WTC11 (cell line): ENCODE data around the gene ABCG4. TPM values are rescaled to one million over a fixed set of nuclear protein-coding genes. Genes with fewer than 3 reads are reported as not detected.

Source experiments
- ATAC-seq: fragments of 200-7000 bp; cut with Tn5 transposase; 2 replicates; pipeline ENCODE4 v1.10.0; 2021; ENCODE audit warnings: mild to moderate bottlenecking, moderate library complexity
- CTCF ChIA-PET: fragments of 300-600 bp; sonication (Branson Sonifier 250); formaldehyde crosslinking; loops from one replicate; lab custom pipeline; 2021; ENCODE audit warnings: antibody characterized with exemption; lab: Charles Lee
- POLR2A ChIA-PET: fragments of 350-600 bp; sonication (Branson Sonifier 250); formaldehyde crosslinking; loops from one replicate; lab custom pipeline; 2021; ENCODE audit warnings: antibody characterized with exemption; lab: Charles Lee
- DNase-seq: peaks from one replicate; pipeline ENCODE4 v3.0.0; 2021; ENCODE audit warnings: low spot score
- H3K27ac Mint-ChIP-seq: 2 replicates; pipeline ENCODE4 v1.8.0; 2021; ENCODE audit warnings: mixed read lengths
- H3K27me3 Mint-ChIP-seq: 2 replicates; pipeline ENCODE4 v1.8.0; 2021; ENCODE audit warnings: low read depth, mild to moderate bottlenecking, moderate library complexity, mixed read lengths
- H3K36me3 Mint-ChIP-seq: 2 replicates; pipeline ENCODE4 v1.8.0; 2021; ENCODE audit warnings: mixed read lengths
- H3K4me1 Mint-ChIP-seq: 2 replicates; pipeline ENCODE4 v1.8.0; 2022; ENCODE audit warnings: mixed read lengths
- H3K4me3 Mint-ChIP-seq: 2 replicates; pipeline ENCODE4 v1.8.0; 2021; ENCODE audit warnings: mild to moderate bottlenecking, moderate library complexity, mixed read lengths
- H3K9me3 Mint-ChIP-seq: 2 replicates; pipeline ENCODE4 v1.8.0; 2021; ENCODE audit warnings: mixed read lengths
- AR ChIP-seq: fragments of 250-450 bp; sonication (Bioruptor Pico); IDR thresholded peaks from 2 replicates; pipeline ENCODE4 v1.9.0; 2021; ENCODE audit warnings: mild to moderate bottlenecking
- CBFB ChIP-seq: sonication (generic); formaldehyde crosslinking; IDR thresholded peaks from 2 replicates; pipeline ENCODE4 v1.8.1; 2022; ENCODE audit warnings: mild to moderate bottlenecking, low read depth, missing genetic modification reagents
- CREB1 ChIP-seq: sonication (generic); formaldehyde crosslinking; IDR thresholded peaks from 2 replicates; pipeline ENCODE4 v1.8.0; 2023; ENCODE audit warnings: mild to moderate bottlenecking, missing genetic modification reagents
- FOXJ3 ChIP-seq: sonication (generic); formaldehyde crosslinking; IDR thresholded peaks from 2 replicates; pipeline ENCODE4 v1.9.0; 2021; ENCODE audit warnings: missing genetic modification reagents, mild to moderate bottlenecking, borderline replicate concordance
- GTF2I ChIP-seq: fragments of 250-450 bp; sonication (Bioruptor Pico); conservative IDR thresholded peaks from 2 replicates; pipeline ENCODE4 v1.4.0; 2021; ENCODE audit warnings: mild to moderate bottlenecking
- KAT7 ChIP-seq: sonication (generic); formaldehyde crosslinking; IDR thresholded peaks from 2 replicates; pipeline ENCODE4 v1.8.1; 2023; ENCODE audit warnings: missing genetic modification reagents, mild to moderate bottlenecking, borderline replicate concordance
- MXD4 ChIP-seq: fragments of 250-450 bp; sonication (Bioruptor Pico); IDR thresholded peaks from 2 replicates; pipeline ENCODE4 v1.8.0; 2021; ENCODE audit warnings: mild to moderate bottlenecking, moderate library complexity, borderline replicate concordance
- MYBL2 ChIP-seq: sonication (generic); formaldehyde crosslinking; IDR thresholded peaks from 2 replicates; pipeline ENCODE4 v1.8.1; 2023; ENCODE audit warnings: mild to moderate bottlenecking, moderate library complexity, missing genetic modification reagents
- NFE2L1 ChIP-seq: sonication (generic); formaldehyde crosslinking; IDR thresholded peaks from 2 replicates; pipeline ENCODE4 v1.8.1; 2023; ENCODE audit warnings: missing genetic modification reagents
- NR1H2 ChIP-seq: sonication (generic); formaldehyde crosslinking; IDR thresholded peaks from 2 replicates; pipeline ENCODE4 v1.9.0; 2021; ENCODE audit warnings: mild to moderate bottlenecking, moderate library complexity, missing genetic modification reagents
- NR3C1 ChIP-seq: sonication (generic); formaldehyde crosslinking; conservative IDR thresholded peaks from 2 replicates; pipeline ENCODE4 v1.8.1; 2023; ENCODE audit warnings: low read depth, mild to moderate bottlenecking, missing genetic modification reagents
- PRRX2 ChIP-seq: fragments of 250-450 bp; sonication (Bioruptor Pico); IDR thresholded peaks from 2 replicates; pipeline ENCODE4 v1.8.0; 2021; ENCODE audit warnings: mild to moderate bottlenecking
- SMAD3 ChIP-seq: sonication (generic); formaldehyde crosslinking; IDR thresholded peaks from 2 replicates; pipeline ENCODE4 v1.8.0; 2022; ENCODE audit warnings: missing genetic modification reagents, mild to moderate bottlenecking, borderline replicate concordance
- SMAD4 ChIP-seq: sonication (generic); formaldehyde crosslinking; IDR thresholded peaks from 2 replicates; pipeline ENCODE4 v1.8.0; 2022; ENCODE audit warnings: mild to moderate bottlenecking, missing genetic modification reagents
- SOX15 ChIP-seq: fragments of 250-450 bp; sonication (Bioruptor Pico); IDR thresholded peaks from 2 replicates; pipeline ENCODE4 v1.9.0; 2021; ENCODE audit warnings: mild to moderate bottlenecking
- SP1 ChIP-seq: sonication (generic); formaldehyde crosslinking; conservative IDR thresholded peaks from 2 replicates; pipeline ENCODE4 v1.8.1; 2022; ENCODE audit warnings: missing genetic modification reagents
- TEAD1 ChIP-seq: sonication (generic); formaldehyde crosslinking; IDR thresholded peaks from 2 replicates; pipeline ENCODE4 v1.8.0; 2022; ENCODE audit warnings: mild to moderate bottlenecking, missing genetic modification reagents
- TEAD4 ChIP-seq: sonication (generic); formaldehyde crosslinking; IDR thresholded peaks from 2 replicates; pipeline ENCODE4 v1.8.0; 2022; ENCODE audit warnings: mild to moderate bottlenecking, missing genetic modification reagents
- ZBTB21 ChIP-seq: sonication (generic); formaldehyde crosslinking; IDR thresholded peaks from 2 replicates; pipeline ENCODE4 v1.8.1; 2023; ENCODE audit warnings: mild to moderate bottlenecking, missing genetic modification reagents, borderline replicate concordance
- ZMAT4 ChIP-seq: fragments of 250-450 bp; sonication (Bioruptor Pico); IDR thresholded peaks from 2 replicates; pipeline ENCODE4 v1.9.0; 2021; ENCODE audit warnings: mild to moderate bottlenecking
- ZNF121 ChIP-seq: sonication (generic); formaldehyde crosslinking; IDR thresholded peaks from 2 replicates; pipeline ENCODE4 v1.8.0; 2023; ENCODE audit warnings: missing genetic modification reagents
- ZNF671 ChIP-seq: fragments of 250-450 bp; sonication (Bioruptor Pico); IDR thresholded peaks from 2 replicates; pipeline ENCODE4 v1.8.0; 2021; ENCODE audit warnings: mild to moderate bottlenecking
- total RNA-seq: library from RNA; stranded (reverse); gene quantifications from 3 replicates; pipeline ENCODE4 v1.2.3, GENCODE V29; 2021
- TF ChIP-seq, protein P1 (sequence below): sonication (generic); formaldehyde crosslinking; IDR thresholded peaks from 2 replicates; pipeline ENCODE4 v1.8.1; 2022; ENCODE audit warnings: low read depth, mild to moderate bottlenecking, moderate library complexity, missing genetic modification reagents, borderline replicate concordance
- TF ChIP-seq, protein P2 (sequence below): sonication (generic); formaldehyde crosslinking; IDR thresholded peaks from 2 replicates; pipeline ENCODE4 v1.8.1; 2022; ENCODE audit warnings: low read depth, missing genetic modification reagents, borderline replicate concordance
- TF ChIP-seq, protein P3 (sequence below): sonication (generic); formaldehyde crosslinking; IDR thresholded peaks from 2 replicates; pipeline ENCODE4 v1.8.1; 2023; ENCODE audit warnings: mild to moderate bottlenecking, missing genetic modification reagents, moderate library complexity

Gene ABCG4
- total RNA-seq, 1 experiment from 2014 or later: 4.4 TPM

- TF ChIP-seq AR (CRISPR knock-in tag): no peak
- TF ChIP-seq, all 79 proteins: peak for 3
Measured at GRCh38 chr11:119100994-119101758, 47.7 kb upstream of the ABCG4 start (continued).

- H3K36me3 Mint-ChIP-seq: peaks cover 22% of the 10 kb centered on the region
- peaks cover 33% of the 10 kb centered on the region for H3K4me1 Mint-ChIP-seq
- no peaks in the 10 kb centered on the region; the same call in 1 of the 2 replicates for H3K27me3 Mint-ChIP-seq
- H3K4me3 Mint-ChIP-seq: peak within 1 kb of the TSS; percentile 92
- peak; percentile 88 for DNase-seq
- H3K9me3 Mint-ChIP-seq: no peaks in the 10 kb centered on the region
- peak; percentile 83 for ATAC-seq
- CTCF ChIA-PET: interaction anchor here (0.8 to 1.9 kb wide), 21 partner anchors 8 to 467 kb away, joined by 3 to 15 read pairs (median 5); partner anchors contain the start of genes ABCG4, CBL, HINFP and HMBS
- POLR2A ChIA-PET: interaction anchor here (0.6 to 1.9 kb wide), 14 partner anchors 8 to 467 kb away, joined by 3 to 19 read pairs (median 3); partner anchors contain the start of genes HINFP, HMBS, HYOU1 and RPS25
- peak within 1 kb of the TSS; percentile 100 for H3K27ac Mint-ChIP-seq
- TF ChIP-seq, protein P1, sequence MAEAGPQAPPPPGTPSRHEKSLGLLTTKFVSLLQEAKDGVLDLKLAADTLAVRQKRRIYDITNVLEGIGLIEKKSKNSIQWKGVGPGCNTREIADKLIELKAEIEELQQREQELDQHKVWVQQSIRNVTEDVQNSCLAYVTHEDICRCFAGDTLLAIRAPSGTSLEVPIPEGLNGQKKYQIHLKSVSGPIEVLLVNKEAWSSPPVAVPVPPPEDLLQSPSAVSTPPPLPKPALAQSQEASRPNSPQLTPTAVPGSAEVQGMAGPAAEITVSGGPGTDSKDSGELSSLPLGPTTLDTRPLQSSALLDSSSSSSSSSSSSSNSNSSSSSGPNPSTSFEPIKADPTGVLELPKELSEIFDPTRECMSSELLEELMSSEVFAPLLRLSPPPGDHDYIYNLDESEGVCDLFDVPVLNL (CRISPR knock-in tag): no peak
- TF ChIP-seq, protein P2, sequence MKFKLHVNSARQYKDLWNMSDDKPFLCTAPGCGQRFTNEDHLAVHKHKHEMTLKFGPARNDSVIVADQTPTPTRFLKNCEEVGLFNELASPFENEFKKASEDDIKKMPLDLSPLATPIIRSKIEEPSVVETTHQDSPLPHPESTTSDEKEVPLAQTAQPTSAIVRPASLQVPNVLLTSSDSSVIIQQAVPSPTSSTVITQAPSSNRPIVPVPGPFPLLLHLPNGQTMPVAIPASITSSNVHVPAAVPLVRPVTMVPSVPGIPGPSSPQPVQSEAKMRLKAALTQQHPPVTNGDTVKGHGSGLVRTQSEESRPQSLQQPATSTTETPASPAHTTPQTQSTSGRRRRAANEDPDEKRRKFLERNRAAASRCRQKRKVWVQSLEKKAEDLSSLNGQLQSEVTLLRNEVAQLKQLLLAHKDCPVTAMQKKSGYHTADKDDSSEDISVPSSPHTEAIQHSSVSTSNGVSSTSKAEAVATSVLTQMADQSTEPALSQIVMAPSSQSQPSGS (CRISPR knock-in tag): no peak
- TF ChIP-seq MYBL2 (CRISPR knock-in tag) (0 out of 2 replicates have a peak, but pooled peaks have one; percentile 44), ZNF121 (CRISPR knock-in tag) (no peak), TEAD4 (0 out of 2 replicates have a peak, but pooled peaks have one; percentile 28), SP1 (CRISPR knock-in tag) (peak; percentile 24; the same call in 1 of the 2 replicates), GTF2I (no peak), MXD4 (CRISPR knock-in tag) (no peak), PRRX2 (CRISPR knock-in tag) (no peak), NFE2L1 (CRISPR knock-in tag) (no peak), SMAD4 (no peak), CREB1 (CRISPR knock-in tag) (no peak), NR3C1 (CRISPR knock-in tag) (no peak), ZNF671 (CRISPR knock-in tag) (no peak), SMAD3 (CRISPR knock-in tag) (no peak), SOX15 (CRISPR knock-in tag) (no peak), ZBTB21 (CRISPR knock-in tag) (no peak), TEAD1 (CRISPR knock-in tag) (peak; percentile 79), CBFB (CRISPR knock-in tag) (no peak), FOXJ3 (CRISPR knock-in tag) (no peak), NR1H2 (CRISPR knock-in tag) (no peak), KAT7 (CRISPR knock-in tag) (0 out of 2 replicates have a peak, but pooled peaks have one; percentile 47), ZMAT4 (CRISPR knock-in tag) (no peak)
- TF ChIP-seq, protein P3, sequence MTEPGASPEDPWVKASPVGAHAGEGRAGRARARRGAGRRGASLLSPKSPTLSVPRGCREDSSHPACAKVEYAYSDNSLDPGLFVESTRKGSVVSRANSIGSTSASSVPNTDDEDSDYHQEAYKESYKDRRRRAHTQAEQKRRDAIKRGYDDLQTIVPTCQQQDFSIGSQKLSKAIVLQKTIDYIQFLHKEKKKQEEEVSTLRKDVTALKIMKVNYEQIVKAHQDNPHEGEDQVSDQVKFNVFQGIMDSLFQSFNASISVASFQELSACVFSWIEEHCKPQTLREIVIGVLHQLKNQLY (CRISPR knock-in tag): no peak
Measured at GRCh38 chr11:119101759-119102423, 47.0 kb upstream of the ABCG4 start, which contains the start of gene DPAGT1. TSS of gene DPAGT1 (minus strand) at chr11:119101853. CDS start at chr11:119101655, 198 bp downstream.
